KOPT-K1 (cell line): ENCODE measurements around the gene VCX3B.
"Not testable (repeated sequence)": the region's sequence is repeated elsewhere in the genome, so short reads cannot be mapped to it uniquely, and the experiment has no call there.

Experiments used
- H3K27ac ChIP-seq: fragments of 200-600 bp; sonication (generic); 2 replicates; pipeline ENCODE4 v1.5.1; 2016; ENCODE audit warnings: antibody characterized with exemption, mild to moderate bottlenecking, low read depth, low read length; ENCODE audit not compliant: poor library complexity, severe bottlenecking
- H3K36me3 ChIP-seq: fragments of 200-600 bp; sonication (generic); 2 replicates; pipeline ENCODE4 v1.5.1; 2017; ENCODE audit warnings: antibody characterized with exemption, mild to moderate bottlenecking, low read length, moderate library complexity; ENCODE audit not compliant: insufficient read depth
- H3K9me3 ChIP-seq: fragments of 200-600 bp; sonication (generic); 2 replicates; pipeline ENCODE4 v1.5.1; 2017; ENCODE audit warnings: antibody characterized with exemption, low read length, mild to moderate bottlenecking; ENCODE audit not compliant: insufficient read depth, poor library complexity, severe bottlenecking

Gene VCX3B

GRCh38 chrX:8464530-8464929 is at the start of gene VCX3B:
Gene VCX3B (plus strand): TSS chrX:8464830. CDS start chrX:8465451, 621 bp downstream.
- H3K9me3 ChIP-seq, H3K27ac ChIP-seq, H3K36me3 ChIP-seq: not testable (repeated sequence)

GRCh38 chrX:8418301-8418700 is 46.3 kb upstream of the VCX3B start:
- Histone ChIP-seq H3K9me3 (no peaks in the 10 kb centered on the region), H3K36me3 (no peaks in the 10 kb centered on the region), H3K27ac (no peak overlapping the region)

GRCh38 chrX:8424912-8425311 is 39.7 kb upstream of the VCX3B start:
- H3K36me3 ChIP-seq: no peaks in the 10 kb centered on the region
- H3K27ac ChIP-seq: no peak overlapping the region

GRCh38 chrX:8429692-8430249 is 34.9 kb upstream of the VCX3B start:
- no peaks in the 10 kb centered on the region for H3K9me3 ChIP-seq
- no peaks in the 10 kb centered on the region for H3K36me3 ChIP-seq
- no peak overlapping the region for H3K27ac ChIP-seq

More at GRCh38 chrX:8424912-8425311, 39.7 kb upstream of the VCX3B start:
- H3K9me3 ChIP-seq: no peaks in the 10 kb centered on the region

- no peak overlapping the region for H3K27ac ChIP-seq
- H3K36me3 ChIP-seq: no peaks in the 10 kb centered on the region
- H3K9me3 ChIP-seq: no peaks in the 10 kb centered on the region
These were observed 34.2 kb upstream of the VCX3B start for GRCh38 chrX:8430444-8430843.

DNA sequence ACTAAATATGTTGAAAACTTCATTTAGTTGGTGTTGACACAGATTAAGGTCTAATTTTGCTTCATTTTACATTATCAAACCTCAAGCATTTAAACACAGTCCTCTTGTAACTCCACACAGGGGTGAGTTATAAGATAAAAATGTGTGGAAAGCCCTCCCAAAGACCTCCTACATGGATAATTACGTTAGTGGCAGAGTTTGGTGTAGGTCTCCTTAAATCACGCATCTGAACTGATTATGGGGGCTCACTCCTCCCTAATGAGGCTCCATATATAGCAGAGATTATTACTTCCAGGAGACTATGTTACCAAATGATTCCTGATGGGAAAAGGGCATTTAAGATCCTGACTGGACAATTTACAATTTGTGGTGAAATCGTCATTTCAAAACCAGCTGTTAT is 32.2 kb upstream of the VCX3B start:
- Histone ChIP-seq H3K36me3 (no peaks in the 10 kb centered on the region), H3K27ac (no peak overlapping the region), H3K9me3 (no peaks in the 10 kb centered on the region)

- H3K9me3 ChIP-seq: no peaks in the 10 kb centered on the region
- H3K27ac ChIP-seq: no peak overlapping the region
- H3K36me3 ChIP-seq: no peaks in the 10 kb centered on the region
These were observed 31.2 kb upstream of the VCX3B start for GRCh38 chrX:8433109-8434062.

GRCh38 chrX:8447368-8447767 is 17.3 kb upstream of the VCX3B start:
- no peaks in the 10 kb centered on the region for H3K36me3 ChIP-seq
- H3K27ac ChIP-seq: no peak overlapping the region
- H3K9me3 ChIP-seq: no peaks in the 10 kb centered on the region

DNA sequence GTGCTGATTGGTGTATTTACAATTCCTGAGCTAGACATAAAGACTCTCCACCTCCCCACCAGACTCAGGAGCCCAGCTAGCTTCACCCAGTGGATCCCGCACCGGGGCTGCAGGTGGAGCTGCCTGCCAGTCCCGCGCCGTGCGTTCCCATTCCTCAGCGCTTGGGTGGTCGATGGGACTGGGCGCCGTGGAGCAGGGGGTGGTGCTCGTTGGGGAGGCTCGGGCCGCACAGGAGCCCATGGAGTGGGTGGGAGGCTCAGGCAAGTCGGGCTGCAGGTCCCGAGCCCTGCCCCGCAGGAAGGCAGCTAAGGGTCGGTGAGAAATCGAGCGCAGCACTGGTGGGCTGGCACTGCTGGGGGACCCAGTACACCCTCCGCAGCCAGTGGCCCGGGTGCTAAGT is 12.3 kb upstream of the VCX3B start:
- not testable (repeated sequence) for H3K9me3 ChIP-seq, H3K27ac ChIP-seq, H3K36me3 ChIP-seq

DNA sequence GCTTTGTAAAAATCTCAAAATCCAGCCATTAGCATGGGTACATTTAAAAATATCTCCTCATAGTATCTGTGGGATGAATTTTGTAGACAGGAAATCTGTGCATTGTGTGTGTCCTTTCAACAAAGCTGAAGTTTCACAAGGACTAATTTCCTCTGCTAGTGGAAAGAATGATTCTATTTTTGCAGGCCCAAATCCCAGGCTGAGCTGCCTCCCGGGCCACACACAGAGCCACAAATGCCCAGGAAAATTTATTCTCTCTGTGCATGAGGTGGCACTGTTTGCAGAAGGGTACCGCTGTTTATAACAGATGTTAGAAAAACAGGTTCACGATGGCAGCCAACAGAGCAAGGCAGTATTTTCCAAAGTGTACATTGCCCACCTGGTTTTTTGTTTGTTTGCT is 11.0 kb upstream of the VCX3B start:
- H3K9me3 ChIP-seq: no peaks in the 10 kb centered on the region
- H3K27ac ChIP-seq: no peak overlapping the region
- no peaks in the 10 kb centered on the region for H3K36me3 ChIP-seq

DNA sequence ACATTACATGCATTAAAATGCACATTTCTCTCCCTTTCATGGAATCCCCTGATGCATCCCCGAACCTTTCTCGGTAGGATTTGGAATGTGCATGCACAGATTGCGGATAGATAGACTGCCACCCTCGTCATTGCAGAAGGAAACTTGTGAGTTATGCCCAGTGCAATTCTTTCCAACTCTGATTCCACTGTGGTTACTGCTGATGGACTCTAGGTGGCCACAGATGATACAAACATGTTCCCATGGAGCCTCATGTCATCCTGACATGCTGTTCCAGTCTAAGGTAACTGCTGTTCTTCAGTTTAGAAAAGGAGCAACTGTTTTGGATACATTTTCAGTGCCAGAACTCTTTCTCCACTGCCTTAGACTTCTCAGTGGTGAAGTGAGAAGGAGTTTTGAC is 9.1 kb upstream of the VCX3B start:
- H3K36me3 ChIP-seq: no peaks in the 10 kb centered on the region

DNA sequence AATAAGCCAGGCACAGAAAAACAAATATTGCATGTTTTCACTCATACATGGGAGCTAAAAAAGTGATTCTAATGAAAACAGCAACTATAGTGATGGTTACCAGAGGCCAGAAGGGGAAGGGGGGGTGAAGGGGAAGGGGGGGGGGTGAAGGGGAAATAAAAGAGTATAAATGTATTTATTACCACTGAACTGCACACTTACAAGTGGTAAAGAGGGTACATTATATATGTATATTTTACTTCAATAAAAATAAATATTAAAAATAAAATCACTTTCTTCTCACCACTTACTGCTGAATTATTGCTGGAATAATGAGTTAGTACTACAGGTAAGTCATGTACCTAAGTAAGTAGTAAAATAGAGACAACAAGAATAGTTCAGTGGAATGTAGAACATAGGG is 2.1 kb upstream of the VCX3B start:
- Histone ChIP-seq H3K9me3 (no peaks in the 10 kb centered on the region), H3K36me3 (no peaks in the 10 kb centered on the region), H3K27ac (no peak overlapping the region)

More for the DNA sequence above, 9.1 kb upstream of the VCX3B start:
- H3K9me3 ChIP-seq: no peaks in the 10 kb centered on the region
- H3K27ac ChIP-seq: no peak overlapping the region

GRCh38 chrX:8484360-8484949 is 19.8 kb downstream of the VCX3B start:
- Histone ChIP-seq H3K36me3 (no peaks in the 10 kb centered on the region), H3K27ac (no peak overlapping the region), H3K9me3 (no peaks in the 10 kb centered on the region)

DNA sequence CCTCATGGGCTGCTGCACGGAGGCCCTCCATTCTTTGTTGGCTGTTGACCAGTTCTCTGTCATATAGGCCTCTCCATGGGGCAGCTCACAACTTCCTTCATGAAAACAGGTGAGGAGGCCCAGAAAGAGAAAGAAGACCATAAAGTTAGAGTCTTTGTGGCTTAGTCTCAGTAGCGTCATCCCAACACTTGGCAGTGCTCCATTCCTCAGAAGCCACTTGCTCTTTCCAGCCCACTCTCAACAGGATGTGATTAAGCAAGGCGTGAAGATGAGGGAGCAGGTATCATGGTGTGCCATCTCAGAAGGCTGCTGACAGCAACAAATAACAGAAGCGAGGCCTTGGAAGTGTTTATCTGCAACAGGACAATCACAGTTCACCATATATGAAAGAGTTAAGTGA is 30.4 kb downstream of the VCX3B start:
- not testable (repeated sequence) for H3K9me3 ChIP-seq, H3K27ac ChIP-seq, H3K36me3 ChIP-seq

- H3K27ac ChIP-seq: no peak overlapping the region
- H3K36me3 ChIP-seq: no peaks in the 10 kb centered on the region
- H3K9me3 ChIP-seq: no peaks in the 10 kb centered on the region
These were observed 35.6 kb downstream of the VCX3B start for GRCh38 chrX:8500203-8500602.
